Measurements from ENCODE around the gene ADPRHL1. TPM values are rescaled to one million over a fixed set of nuclear protein-coding genes. Genes with fewer than 3 reads are reported as not detected.

ADPRHL1 gene
- total and polyA plus RNA-seq, 2 donors (not counting 3 experiments of a cell fraction or from before 2014, with no cell fraction given), result 0.52 to 0.97 TPM

DNA sequence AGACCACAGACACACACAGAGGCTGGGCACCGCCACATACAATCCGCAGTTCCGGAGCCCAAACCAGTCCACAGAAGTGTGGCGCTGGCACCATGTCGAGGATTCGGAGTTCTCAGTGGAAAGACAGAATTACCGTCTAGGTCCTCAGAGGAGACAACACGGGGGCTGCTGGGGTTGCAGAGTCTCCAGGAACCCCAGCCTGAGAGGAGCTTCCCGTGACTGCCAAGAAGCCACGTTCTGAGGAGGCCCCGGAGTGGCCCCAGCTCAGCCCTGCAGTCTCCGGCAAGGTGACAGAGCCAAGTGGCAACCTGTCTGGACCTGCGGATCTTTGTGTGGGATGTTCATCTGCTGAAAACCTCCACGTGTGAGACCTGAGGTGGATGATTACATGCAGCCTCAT is 7.3 kb upstream of the ADPRHL1 start:
- DNase-seq (ENCODE audit: low read depth, low spot score) (no peak), FAIRE-seq (no peak)
- CTCF ChIA-PET, result interaction anchor here (4.9 kb wide), 1 partner anchor 101 kb away, joined by 70 read pairs; no protein-coding TSS in a partner anchor
- intact Hi-C loops (cut with micrococcal nuclease) (no loop called here), dilution Hi-C loops (cut with MboI; ENCODE audit: extremely low pct_ligation_motif_present, low sequenced_read_pairs) (no loop called here)
- TF ChIP-seq, protein P1, sequence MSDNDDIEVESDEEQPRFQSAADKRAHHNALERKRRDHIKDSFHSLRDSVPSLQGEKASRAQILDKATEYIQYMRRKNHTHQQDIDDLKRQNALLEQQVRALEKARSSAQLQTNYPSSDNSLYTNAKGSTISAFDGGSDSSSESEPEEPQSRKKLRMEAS (IDR thresholded peaks at IDR 0.05; ENCODE audit: insufficient read depth, insufficient read length), result no peak
- TF ChIP-seq MYC (IDR thresholded peaks at IDR 0.05; ENCODE audit: low read depth, low read length) (no peak), FOS (IDR thresholded peaks at IDR 0.05; ENCODE audit: borderline replicate concordance, insufficient read depth, low read length) (no peak), GATA2 (IDR thresholded peaks at IDR 0.05; ENCODE audit: insufficient read depth, insufficient read length, low read depth, low read length) (no peak), EZH2 (IDR thresholded peaks at IDR 0.05; ENCODE audit: borderline replicate concordance, low read depth, low read length, severe bottlenecking) (no peak), JUN (IDR thresholded peaks at IDR 0.05; ENCODE audit: borderline replicate concordance, insufficient read depth, insufficient read length, low read depth) (no peak), POLR2A (IDR thresholded peaks at IDR 0.05; ENCODE audit: low read depth, low read length) (no peak), POLR2AphosphoS5 (IDR thresholded peaks at IDR 0.05; ENCODE audit: insufficient read depth, low read depth, low read length) (no peak)
- TF ChIP-seq, protein P2, sequence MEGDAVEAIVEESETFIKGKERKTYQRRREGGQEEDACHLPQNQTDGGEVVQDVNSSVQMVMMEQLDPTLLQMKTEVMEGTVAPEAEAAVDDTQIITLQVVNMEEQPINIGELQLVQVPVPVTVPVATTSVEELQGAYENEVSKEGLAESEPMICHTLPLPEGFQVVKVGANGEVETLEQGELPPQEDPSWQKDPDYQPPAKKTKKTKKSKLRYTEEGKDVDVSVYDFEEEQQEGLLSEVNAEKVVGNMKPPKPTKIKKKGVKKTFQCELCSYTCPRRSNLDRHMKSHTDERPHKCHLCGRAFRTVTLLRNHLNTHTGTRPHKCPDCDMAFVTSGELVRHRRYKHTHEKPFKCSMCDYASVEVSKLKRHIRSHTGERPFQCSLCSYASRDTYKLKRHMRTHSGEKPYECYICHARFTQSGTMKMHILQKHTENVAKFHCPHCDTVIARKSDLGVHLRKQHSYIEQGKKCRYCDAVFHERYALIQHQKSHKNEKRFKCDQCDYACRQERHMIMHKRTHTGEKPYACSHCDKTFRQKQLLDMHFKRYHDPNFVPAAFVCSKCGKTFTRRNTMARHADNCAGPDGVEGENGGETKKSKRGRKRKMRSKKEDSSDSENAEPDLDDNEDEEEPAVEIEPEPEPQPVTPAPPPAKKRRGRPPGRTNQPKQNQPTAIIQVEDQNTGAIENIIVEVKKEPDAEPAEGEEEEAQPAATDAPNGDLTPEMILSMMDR (IDR thresholded peaks at IDR 0.05; ENCODE audit: extremely low read depth in 1 of 2, insufficient read depth in 1 of 2, low read depth in 1 of 2, low read length in 2 of 2), result no peak
- H3K9me1 ChIP-seq (replicated peaks; ENCODE audit: control insufficient read depth, extremely low read depth, insufficient read depth, low read length), result no peaks in the 10 kb centered on the region
- no peak overlapping the region for H3K27ac ChIP-seq (ENCODE audit: insufficient read depth, low read depth, low read length)
- no peak overlapping the region for H3K9ac ChIP-seq (replicated peaks; ENCODE audit: extremely low read depth, insufficient read depth, low read length)
- no peaks in the 10 kb centered on the region for H3K79me2 ChIP-seq (ENCODE audit: control insufficient read depth, insufficient read depth, low read length)
- POLR2A ChIA-PET, result no interaction called here
- BruUV-seq (replicated peaks), result no TSS peak
- H3K4me2 ChIP-seq (ENCODE audit: insufficient read depth, low read length), result no peak overlapping the region
- H3K4me3 ChIP-seq (replicated peaks in 1 of 3; ENCODE audit: insufficient read depth in 1 of 3, low read depth in 1 of 3, low read length in 3 of 3), result no peak overlapping the region
- H3K9me3 ChIP-seq (replicated peaks; ENCODE audit: control insufficient read depth, insufficient read depth, low read length), result no peaks in the 10 kb centered on the region
- H2AFZ ChIP-seq (ENCODE audit: low read depth, low read length), result no peak overlapping the region
- H3K36me3 ChIP-seq (ENCODE audit: control insufficient read depth in 2 of 2, extremely low read depth in 1 of 2, insufficient read depth in 2 of 2, low read length in 2 of 2), result peaks cover 6 to 23% of the 10 kb centered on the region in 2 experiments
- no peaks in the 10 kb centered on the region for H3K4me1 ChIP-seq (ENCODE audit: control insufficient read depth, extremely low read depth, insufficient read depth, low read length)
- H4K20me1 ChIP-seq (replicated peaks; ENCODE audit: control insufficient read depth, extremely low read depth, insufficient read depth, low read length), result no peaks in the 10 kb centered on the region
- H3K27me3 ChIP-seq (ENCODE audit: control insufficient read depth in 2 of 2, insufficient read depth in 2 of 2, low read length in 2 of 2), result no peaks in the 10 kb centered on the region

Measured in endothelial cell of umbilical vein (primary cell).